ENCODE measurements around the gene PHLDA1. TPM values are rescaled to one million over a fixed set of nuclear protein-coding genes. Genes with fewer than 3 reads are reported as not detected.
A peak's percentile ranks its signal among the peaks of the same experiment; 100 is the strongest.

PHLDA1 gene
- total RNA-seq (2014; rRNA removed; shearing (Covaris generic)): 108 and 115 TPM in 2 replicates
- 132 and 167 TPM in 2 replicates for polyA plus RNA-seq (2015; cell fraction: cytosol; rRNA removed)
- polyA plus RNA-seq (2015; cell fraction: nucleus; rRNA removed): 128 and 165 TPM in 2 replicates

DNA sequence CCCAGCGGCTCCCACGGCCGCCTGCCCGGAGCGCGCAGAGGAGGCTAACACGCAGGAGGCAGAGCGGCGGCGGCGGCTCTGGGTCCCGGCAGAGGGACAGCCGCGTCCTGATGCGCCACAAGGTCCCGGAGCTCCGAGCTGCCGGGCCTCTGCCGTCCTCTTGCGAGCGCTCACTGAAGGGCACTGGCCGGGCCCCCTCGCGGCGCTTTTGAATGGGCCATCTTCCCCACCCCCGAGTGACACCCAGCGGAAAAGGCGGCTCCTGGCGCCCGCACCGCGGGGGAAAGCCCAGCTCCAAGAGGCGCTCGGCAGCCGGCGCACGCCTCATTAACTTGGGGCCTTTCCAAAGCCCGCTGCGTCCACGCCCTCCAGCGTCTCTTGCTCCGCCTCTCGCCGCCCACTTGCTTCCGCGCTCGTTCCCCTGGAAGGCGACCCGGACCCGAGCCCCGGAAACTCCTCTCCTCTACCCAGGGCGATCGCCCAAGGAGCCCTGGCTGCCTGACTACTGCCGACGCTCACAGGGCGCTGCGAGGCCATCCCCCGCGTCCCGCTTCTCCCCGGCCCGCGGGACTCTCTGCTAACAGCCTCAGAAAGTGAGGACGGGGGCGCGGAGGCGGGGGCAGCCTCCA, at the start of gene PHLDA1:
TSS of gene PHLDA1 (minus strand) at position 363 of the 629 bp plus-strand sequence.
- in situ Hi-C loops (cut with HindIII; ENCODE audit: low pct_unique_long_range_greater_than_20kb, low sequenced_read_pairs): no loop called here
- DNase-seq (ENCODE audit: low read depth, low spot score): peak; percentile 98

DNA sequence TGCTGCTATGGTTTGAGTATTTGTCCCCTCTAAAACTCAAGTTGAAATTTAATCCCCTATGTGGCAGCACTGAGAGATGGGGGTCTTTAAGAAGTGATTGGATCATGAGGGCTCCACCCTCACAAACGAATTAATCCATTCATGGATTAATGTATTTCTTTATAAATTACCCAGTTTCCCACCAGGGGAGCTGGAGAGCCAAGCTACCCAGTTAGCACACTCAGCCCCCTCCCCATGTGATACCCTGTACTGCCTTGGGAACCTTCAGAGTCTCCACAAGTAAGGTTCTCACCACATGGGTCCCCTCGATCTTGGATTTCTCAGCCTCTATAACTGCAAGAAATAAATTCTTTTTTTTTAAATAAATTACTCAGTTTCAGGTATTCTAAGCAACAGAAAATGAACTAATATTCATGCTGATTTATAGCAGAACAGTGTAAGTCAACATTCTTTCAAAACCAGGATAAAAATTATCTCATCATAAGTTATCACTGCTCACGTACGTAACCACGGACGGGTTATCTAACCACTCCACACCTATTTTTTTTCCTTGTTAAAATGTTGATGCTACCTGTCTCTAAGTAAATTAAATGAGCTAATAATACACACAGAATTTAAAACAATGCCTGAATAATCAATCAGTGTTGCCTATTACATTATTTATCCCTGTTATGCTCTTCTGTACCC, 49.3 kb upstream of the PHLDA1 start:
- in situ Hi-C loops (cut with HindIII; ENCODE audit: low pct_unique_long_range_greater_than_20kb, low sequenced_read_pairs): no loop called here
- DNase-seq (ENCODE audit: low read depth, low spot score): peak; percentile 37

DNA sequence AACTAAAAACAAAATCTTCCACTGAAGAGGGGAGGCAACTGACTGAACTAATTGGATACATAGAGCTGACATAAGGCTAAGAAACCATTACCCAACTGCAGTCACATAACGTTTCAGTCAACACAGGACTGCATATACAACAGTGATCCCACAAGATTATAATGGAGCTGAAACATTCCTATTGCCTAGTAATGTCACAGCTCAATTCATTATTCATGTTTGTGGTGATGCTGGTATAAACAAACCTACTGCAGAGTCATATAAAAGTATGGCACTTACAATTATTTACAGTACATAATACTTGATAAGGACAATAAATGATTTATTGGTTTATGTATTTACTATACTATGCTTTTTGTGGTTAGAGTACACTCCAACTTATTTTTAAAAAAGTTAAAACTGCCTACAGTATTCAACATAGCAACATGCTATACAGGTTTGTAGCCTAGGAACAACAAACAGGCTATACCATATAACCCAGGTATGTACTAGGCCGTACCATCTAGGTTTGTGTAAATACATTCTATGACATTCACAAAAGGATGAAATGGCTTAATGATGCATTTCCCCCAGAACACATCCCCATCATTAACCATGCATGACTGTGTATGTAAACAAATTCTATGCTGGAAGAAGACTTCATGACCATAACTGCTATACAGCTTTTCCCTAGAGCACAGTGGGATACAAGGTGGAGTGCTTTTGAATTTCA, 48.6 kb upstream of the PHLDA1 start:
- no peak for DNase-seq (ENCODE audit: low read depth, low spot score)
- in situ Hi-C loops (cut with HindIII; ENCODE audit: low pct_unique_long_range_greater_than_20kb, low sequenced_read_pairs): no loop called here

DNA sequence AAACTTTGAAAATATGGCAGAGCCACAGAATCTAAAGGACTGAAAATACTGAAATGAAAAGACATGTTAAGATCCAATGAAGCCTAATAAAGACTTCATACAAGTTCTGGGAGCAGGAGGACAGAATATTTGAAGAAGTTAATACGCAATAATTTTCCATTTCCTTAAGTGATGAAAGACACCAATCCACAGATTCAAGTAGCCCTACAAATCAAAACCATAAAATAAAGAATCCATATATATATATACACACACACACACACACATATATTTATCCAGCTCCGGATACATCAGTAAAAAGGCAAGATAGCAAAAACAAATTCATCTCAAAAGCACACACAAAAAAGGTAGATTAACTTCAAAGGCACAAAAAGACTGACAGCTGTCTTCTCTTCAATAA, 47.2 kb upstream of the PHLDA1 start:
- in situ Hi-C loops (cut with HindIII; ENCODE audit: low pct_unique_long_range_greater_than_20kb, low sequenced_read_pairs): no loop called here
- DNase-seq (ENCODE audit: low read depth, low spot score): no peak

DNA sequence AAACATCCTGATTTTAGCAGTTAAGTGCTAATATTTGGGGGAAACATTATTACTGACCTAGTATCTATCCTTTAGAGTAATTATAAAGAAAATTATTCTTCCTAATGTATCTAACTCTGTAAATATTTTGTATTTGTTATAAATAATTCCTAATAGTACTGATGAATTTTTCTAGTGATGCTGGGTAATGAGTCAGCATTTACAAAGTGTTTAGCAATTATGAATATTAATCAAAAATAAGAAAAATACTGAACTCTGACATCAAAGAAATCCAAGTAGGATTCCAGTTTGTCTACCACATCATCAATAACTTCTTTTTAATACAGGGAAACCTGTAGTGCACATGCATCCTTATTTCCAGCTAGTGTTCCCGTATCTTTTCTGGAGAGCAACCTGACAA, 43.9 kb upstream of the PHLDA1 start:
- no peak for DNase-seq (ENCODE audit: low read depth, low spot score)
- in situ Hi-C loops (cut with HindIII; ENCODE audit: low pct_unique_long_range_greater_than_20kb, low sequenced_read_pairs): no loop called here

DNA sequence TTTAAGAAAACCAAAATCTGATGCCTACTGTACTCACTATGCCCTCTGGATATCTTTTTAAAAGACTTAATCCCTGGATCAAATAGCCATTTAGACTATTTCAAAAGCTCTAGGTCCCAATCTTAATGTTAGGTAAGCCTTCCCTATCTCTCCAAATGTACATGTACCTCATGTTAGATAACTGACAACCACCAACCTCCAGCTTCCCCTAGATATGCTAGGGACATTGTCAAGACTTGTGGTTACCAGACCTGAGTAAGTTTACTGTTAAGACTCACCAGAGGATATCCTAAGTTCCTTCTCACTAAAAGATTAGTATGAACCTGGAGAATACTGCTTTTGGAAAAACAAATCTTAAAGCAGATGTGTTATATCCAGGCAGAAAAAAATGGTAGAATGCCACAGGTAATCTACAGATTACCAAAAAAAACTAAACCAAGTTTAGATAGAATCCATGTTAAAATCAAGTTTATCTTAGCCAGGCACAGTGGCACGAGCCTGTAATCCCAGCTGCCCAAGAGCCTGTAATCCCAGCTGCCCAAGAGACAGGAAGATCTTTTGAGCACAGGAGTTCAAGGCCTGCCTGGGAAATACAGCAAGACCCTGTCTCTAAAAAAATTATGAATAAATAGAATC, 43.2 kb upstream of the PHLDA1 start:
- DNase-seq (ENCODE audit: low read depth, low spot score): no peak
- in situ Hi-C loops (cut with HindIII; ENCODE audit: low pct_unique_long_range_greater_than_20kb, low sequenced_read_pairs): no loop called here

DNA sequence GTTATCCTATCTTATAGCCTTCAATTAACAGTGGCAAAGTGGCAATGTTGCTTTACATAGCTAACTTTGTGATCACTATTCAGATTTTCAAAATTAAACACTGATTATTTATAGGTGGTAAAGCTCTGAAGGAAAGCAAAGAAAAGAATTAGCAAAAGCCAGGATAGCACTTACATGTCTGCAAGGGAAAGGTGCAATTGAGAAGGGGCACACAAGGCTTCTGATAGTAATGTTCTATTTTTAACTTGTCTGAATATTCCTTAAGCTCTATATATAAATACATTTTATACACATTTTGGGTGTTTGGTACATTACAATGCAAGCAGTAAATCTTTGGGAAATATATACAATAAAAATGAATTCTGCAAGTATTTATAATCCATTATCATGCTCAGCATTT, 42.0 kb upstream of the PHLDA1 start:
- no peak for DNase-seq (ENCODE audit: low read depth, low spot score)
- in situ Hi-C loops (cut with HindIII; ENCODE audit: low pct_unique_long_range_greater_than_20kb, low sequenced_read_pairs): no loop called here

DNA sequence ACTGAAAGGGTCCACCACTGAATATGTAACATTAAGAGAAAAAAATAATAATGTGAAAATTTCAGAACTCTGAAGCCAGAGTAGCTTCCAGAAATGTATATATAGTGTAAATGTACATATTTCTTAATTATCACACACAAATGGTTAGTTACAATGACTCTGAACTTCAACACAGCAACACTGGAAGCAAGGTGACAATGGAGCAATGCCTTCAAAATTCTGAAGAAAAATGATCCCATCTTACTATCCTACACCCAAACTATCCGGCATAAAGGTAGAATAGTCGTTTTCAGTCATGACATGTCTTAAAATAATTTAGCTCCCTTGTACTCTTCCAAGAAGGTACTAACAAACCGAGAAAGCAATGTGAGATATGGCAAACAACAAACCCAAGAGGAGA, 41.0 kb upstream of the PHLDA1 start:
- no peak for DNase-seq (ENCODE audit: low read depth, low spot score)
- in situ Hi-C loops (cut with HindIII; ENCODE audit: low pct_unique_long_range_greater_than_20kb, low sequenced_read_pairs): no loop called here

DNA sequence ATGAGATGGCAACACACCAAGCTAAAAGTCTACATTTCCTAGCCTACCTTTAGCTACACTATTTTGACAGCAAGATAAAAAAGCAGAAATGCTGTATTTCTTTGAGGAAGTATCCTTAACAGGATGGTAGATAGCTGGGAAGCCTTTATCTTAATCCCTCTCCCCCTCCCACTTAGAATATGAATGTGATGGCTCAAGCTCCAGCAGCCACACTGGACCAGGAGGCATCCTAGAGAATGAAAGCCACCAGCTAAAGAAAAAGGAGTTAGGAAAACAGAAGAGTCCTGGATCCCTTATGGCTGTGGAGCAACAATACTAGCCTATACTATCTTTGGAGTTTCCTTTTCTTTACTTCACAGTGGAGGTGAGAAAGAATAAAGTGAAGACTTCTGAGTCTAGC, 37.8 kb upstream of the PHLDA1 start:
- no peak for DNase-seq (ENCODE audit: low read depth, low spot score)
- in situ Hi-C loops (cut with HindIII; ENCODE audit: low pct_unique_long_range_greater_than_20kb, low sequenced_read_pairs): no loop called here

DNA sequence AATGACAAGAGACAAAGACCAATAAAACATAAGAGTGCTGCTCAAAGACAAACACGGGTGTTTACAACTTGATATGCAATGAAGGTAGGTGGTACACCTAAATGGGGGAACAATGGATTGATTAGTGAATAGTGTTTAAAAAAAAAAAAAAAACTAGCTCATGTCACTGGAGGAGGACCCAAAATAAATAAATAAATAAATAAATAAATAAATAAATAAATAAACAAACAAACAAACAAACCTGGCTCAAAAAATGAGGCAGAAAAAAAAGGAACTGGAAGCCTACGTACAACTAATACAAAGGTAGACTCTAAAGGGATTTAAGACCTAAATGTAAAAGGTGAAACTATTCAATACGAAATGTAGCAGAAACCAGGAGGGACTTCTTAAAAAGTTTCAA, 34.3 kb upstream of the PHLDA1 start:
- DNase-seq (ENCODE audit: low read depth, low spot score): no peak
- in situ Hi-C loops (cut with HindIII; ENCODE audit: low pct_unique_long_range_greater_than_20kb, low sequenced_read_pairs): no loop called here

DNA sequence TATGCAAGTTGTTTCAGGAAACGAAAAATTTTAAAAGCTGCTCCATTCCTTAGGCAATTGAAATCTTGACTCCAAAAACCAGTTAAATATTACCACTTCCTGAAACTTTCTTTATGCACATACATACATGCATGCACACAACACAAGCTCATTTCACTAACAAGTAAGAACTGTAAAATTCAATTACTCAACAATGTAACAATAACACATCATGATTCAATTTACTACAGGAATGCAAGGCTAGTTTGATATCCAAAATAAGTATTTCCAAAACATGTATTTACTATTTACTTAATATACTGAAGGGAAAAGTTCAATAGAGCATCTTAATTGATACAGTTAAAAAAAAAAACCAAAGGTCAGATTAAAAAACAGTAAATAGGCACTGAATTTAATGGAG, 33.3 kb upstream of the PHLDA1 start:
- no peak for DNase-seq (ENCODE audit: low read depth, low spot score)
- in situ Hi-C loops (cut with HindIII; ENCODE audit: low pct_unique_long_range_greater_than_20kb, low sequenced_read_pairs): no loop called here

DNA sequence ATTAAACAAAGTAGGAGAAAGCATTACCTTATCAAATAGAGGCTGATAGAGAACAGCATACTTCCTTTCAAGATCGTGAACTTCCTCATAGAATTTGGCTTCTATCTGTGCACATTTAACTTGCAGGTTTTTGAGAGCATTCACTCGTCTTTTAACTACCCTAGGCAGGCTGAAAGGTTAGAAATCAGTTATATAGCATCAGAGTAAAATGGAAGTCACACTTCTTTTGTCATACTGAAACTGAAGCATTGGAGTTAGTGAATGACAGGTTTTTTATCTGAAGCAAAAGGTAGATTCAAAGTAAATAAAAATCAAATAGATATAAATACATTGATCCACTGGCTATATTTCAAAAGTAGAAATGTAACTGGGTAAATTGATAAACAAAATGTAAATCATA, 28.5 kb upstream of the PHLDA1 start:
- in situ Hi-C loops (cut with HindIII; ENCODE audit: low pct_unique_long_range_greater_than_20kb, low sequenced_read_pairs): no loop called here
- no peak for DNase-seq (ENCODE audit: low read depth, low spot score)

DNA sequence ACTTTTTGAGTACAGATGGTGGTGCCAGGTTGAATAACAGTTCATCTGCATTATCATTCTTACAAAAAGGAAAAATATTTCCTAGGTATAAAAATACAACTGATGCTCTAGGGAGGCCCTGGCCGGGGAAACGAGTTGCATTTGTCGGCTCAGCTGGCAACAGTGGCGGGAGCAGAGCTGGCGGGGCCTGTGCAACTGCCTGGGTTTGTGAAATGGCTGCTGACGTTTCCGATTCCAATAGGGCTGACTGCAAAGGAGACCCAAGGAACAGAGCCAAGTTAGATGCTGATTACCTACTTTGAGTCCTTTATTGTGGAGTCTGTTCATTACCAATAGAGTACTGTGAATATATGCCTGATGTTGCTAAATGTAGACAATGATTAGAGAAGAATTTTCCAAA, 25.8 kb upstream of the PHLDA1 start:
- in situ Hi-C loops (cut with HindIII; ENCODE audit: low pct_unique_long_range_greater_than_20kb, low sequenced_read_pairs): no loop called here
- no peak for DNase-seq (ENCODE audit: low read depth, low spot score)

DNA sequence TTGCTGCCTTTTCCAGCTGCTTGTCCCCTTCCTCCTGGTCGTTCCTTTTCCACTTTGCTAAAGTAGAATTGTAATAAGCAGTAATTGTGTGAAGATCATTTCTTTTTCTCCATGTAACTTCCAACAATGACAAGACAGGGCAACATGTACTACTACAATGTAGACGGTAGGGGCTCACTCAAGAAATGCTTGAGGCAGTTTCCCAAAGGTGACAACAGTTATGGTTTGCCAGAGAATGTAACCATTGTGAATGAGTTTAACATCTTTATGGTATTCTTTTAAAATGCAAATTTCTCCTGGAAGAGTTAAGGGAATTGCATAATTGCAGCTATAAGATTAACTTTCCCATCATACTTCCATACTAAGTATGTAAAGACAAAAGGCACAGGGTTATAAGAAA, 23.8 kb upstream of the PHLDA1 start:
- in situ Hi-C loops (cut with HindIII; ENCODE audit: low pct_unique_long_range_greater_than_20kb, low sequenced_read_pairs): no loop called here
- peak; percentile 31 for DNase-seq (ENCODE audit: low read depth, low spot score)

DNA sequence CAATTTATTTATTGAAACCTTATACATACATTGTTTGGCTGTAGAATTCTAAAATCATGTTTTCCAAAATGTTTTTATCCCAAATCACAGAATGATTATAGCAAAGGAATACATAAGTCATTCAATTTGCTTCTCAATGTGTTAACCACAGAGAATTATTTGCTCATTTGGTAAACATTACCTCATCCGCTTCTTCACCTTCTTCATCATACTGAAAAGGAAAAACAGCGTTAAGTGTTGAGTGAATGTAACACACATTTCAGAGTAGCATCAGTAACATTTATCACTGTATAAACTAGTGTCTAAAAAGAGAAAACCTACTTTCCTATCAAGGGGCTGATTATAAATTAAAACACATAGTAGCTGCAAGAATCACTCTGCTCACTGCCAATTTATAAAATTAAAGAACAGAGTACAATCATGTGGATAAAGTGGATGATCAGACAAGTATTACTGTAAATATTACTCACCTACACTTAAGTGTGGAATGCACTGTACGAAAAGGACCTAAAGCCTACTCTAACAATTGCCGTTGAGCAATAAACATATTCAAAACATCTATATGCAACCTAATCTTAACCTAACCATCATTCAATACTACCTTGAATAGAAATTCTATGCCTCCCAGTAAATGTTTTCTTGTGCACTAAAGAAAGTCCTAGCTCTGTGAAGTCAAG, 18.1 kb upstream of the PHLDA1 start:
- in situ Hi-C loops (cut with HindIII; ENCODE audit: low pct_unique_long_range_greater_than_20kb, low sequenced_read_pairs): no loop called here
- DNase-seq (ENCODE audit: low read depth, low spot score): no peak

DNA sequence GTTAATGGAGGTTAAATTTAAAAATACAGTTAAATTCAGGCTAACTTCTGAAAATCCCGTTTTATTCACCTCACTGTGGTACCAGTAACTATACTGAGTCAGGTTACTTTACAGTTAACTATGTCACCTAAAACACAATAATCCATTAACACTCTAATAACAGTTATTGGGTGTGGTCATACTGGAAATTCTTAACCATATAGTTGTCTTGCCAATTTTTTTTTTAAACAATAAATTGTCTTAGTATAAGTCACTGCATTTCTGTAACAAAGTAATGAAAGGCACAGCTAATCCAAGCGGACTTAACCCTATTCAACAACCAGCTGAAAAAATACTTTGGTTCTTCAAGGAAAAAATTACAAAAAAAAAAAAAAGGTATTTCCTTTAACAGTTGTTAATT, 16.2 kb upstream of the PHLDA1 start:
- in situ Hi-C loops (cut with HindIII; ENCODE audit: low pct_unique_long_range_greater_than_20kb, low sequenced_read_pairs): no loop called here
- DNase-seq (ENCODE audit: low read depth, low spot score): no peak

DNA sequence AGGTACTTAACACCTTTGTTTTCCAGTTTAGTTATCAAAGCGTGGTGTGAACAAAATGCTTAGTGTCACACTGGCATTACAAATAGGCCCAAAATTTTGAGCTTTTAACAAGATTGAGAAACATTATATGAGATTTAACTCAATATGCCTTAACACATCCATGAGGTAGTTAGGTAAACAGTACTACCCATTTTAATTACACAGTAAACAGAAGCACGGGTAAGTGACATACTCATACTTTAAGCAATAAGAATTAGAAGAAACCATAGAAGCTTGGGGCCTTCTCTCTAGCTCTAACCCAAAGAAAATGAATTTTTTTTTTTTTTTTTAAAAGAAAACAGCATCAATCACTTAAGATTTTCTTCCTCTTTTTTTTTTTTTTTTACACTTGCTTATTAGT, 15.5 kb upstream of the PHLDA1 start:
- in situ Hi-C loops (cut with HindIII; ENCODE audit: low pct_unique_long_range_greater_than_20kb, low sequenced_read_pairs): no loop called here
- no peak for DNase-seq (ENCODE audit: low read depth, low spot score)

DNA sequence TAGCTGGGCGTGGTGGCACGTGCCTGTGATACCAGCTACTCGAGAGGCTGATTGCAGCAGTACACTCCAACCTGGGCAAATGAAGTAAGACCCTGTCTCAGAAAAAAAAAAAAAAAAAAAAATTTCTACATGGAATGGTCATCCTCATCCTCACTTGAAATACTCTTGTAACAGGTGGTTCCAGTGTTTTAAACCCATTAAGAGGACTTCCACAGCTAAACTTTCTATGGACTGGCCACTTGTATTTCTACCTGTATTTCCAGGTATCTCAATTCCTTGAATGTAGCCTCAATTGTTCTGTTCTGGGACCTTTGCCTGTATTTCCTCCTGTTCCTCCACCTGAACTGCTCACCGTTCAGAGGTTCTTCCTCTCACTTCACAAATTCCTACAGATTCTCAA, 11.8 kb upstream of the PHLDA1 start:
- in situ Hi-C loops (cut with HindIII; ENCODE audit: low pct_unique_long_range_greater_than_20kb, low sequenced_read_pairs): no loop called here
- DNase-seq (ENCODE audit: low read depth, low spot score): no peak

Measured in SK-MEL-5 (cell line).